Hepatocyte (in vitro differentiated cells): ENCODE results near the gene AP2A2. TPM values are rescaled to one million over a fixed set of nuclear protein-coding genes. Genes with fewer than 3 reads are reported as not detected.
"Not testable (repeated sequence)": the region's sequence is repeated elsewhere in the genome, so short reads cannot be mapped to it uniquely, and the experiment has no call there.

Experiments used
- DNase-seq: peaks from one replicate; pipeline ENCODE4 v3.0.0-alpha.2; 2016; ENCODE audit warnings: low spot score
- H2AFZ ChIP-seq: fragments of 200-600 bp; sonication (generic); 2 replicates; pipeline ENCODE4 v1.6.0; 2016; ENCODE audit warnings: antibody characterized with exemption, mild to moderate bottlenecking
- H3K27ac ChIP-seq: fragments of 200-600 bp; sonication (generic); 2 replicates; pipeline ENCODE4 v1.5.1; 2016; ENCODE audit warnings: mild to moderate bottlenecking
- H3K27me3 ChIP-seq: fragments of 200-600 bp; sonication (generic); 2 replicates; pipeline ENCODE4 v1.6.1; 2016
- H3K36me3 ChIP-seq: fragments of 200-600 bp; sonication (generic); replicated peaks from 2 replicates; pipeline ENCODE4 v1.5.1; 2016; ENCODE audit warnings: low read depth; ENCODE audit not compliant: insufficient read depth
- H3K4me1 ChIP-seq: fragments of 200-600 bp; sonication (generic); 2 replicates; pipeline ENCODE4 v1.5.1; 2016; ENCODE audit warnings: mild to moderate bottlenecking, moderate library complexity; ENCODE audit not compliant: insufficient read depth
- H3K4me2 ChIP-seq: fragments of 200-600 bp; sonication (generic); 2 replicates; pipeline ENCODE4 v1.6.0; 2016
- H3K4me3 ChIP-seq: fragments of 200-600 bp; sonication (generic); 2 replicates; pipeline ENCODE4 v1.5.1; 2016; ENCODE audit warnings: mild to moderate bottlenecking
- H3K79me2 ChIP-seq: fragments of 200-600 bp; sonication (generic); 2 replicates; pipeline ENCODE4 v1.6.0; 2017; ENCODE audit warnings: mild to moderate bottlenecking
- H3K9me2 ChIP-seq: fragments of 200-600 bp; sonication (generic); replicated peaks from 2 replicates; pipeline ENCODE4 v1.6.0; 2017; ENCODE audit warnings: mild to moderate bottlenecking; ENCODE audit not compliant: insufficient read depth
- H3K9me3 ChIP-seq: fragments of 200-600 bp; sonication (generic); 2 replicates; pipeline ENCODE4 v1.5.1; 2016; ENCODE audit warnings: low read depth, mild to moderate bottlenecking
- H4K20me1 ChIP-seq: fragments of 200-600 bp; sonication (generic); 2 replicates; pipeline ENCODE4 v1.6.0; 2016; ENCODE audit warnings: mild to moderate bottlenecking; ENCODE audit not compliant: insufficient read depth, poor library complexity, severe bottlenecking
- CTCF ChIP-seq: fragments of 200-600 bp; sonication (generic); IDR thresholded peaks from 2 replicates; pipeline ENCODE4 v1.5.1; 2016; ENCODE audit warnings: antibody characterized with exemption, mild to moderate bottlenecking; ENCODE audit not compliant: poor library complexity
- EZH2 ChIP-seq: fragments of 200-600 bp; sonication (generic); IDR thresholded peaks from 2 replicates; pipeline ENCODE4 v1.6.1; 2016; ENCODE audit warnings: antibody characterized with exemption, mild to moderate bottlenecking, borderline replicate concordance
- EZH2phosphoT487 ChIP-seq: fragments of 200-600 bp; sonication (generic); IDR thresholded peaks from one replicate; pipeline ENCODE4 v1.6.1; 2018; ENCODE audit warnings: antibody characterized with exemption, mild to moderate bottlenecking, low read depth, moderate library complexity; ENCODE audit not compliant: unreplicated experiment, severe bottlenecking
- WGBS: methylation state at CpG from one replicate; pipeline ENCODE4 v1.1.6; 2016; ENCODE audit warnings: low lambda C conversion rate; ENCODE audit errors: missing lambda C conversion rate; 5-methylcytosine and 5-hydroxymethylcytosine counted together
- polyA plus RNA-seq: library from polyadenylated mRNA; unstranded; fragments of >200 nt; fragmentation: Nextera tagmentation; extraction: Ambion mirVana; gene quantifications from 2 replicates; pipeline ENCODE4 v1.2.1, GENCODE V29; 2016
- total RNA-seq: library from RNA; depleted of rRNA; stranded (reverse); fragments of >200 nt; gene quantifications from 2 replicates; pipeline ENCODE4 v1.2.3, GENCODE V29; 2014

Gene AP2A2
- total and polyA plus RNA-seq, 2 experiments from 2014 or later, result 49.7 to 68.0 TPM

GRCh38 chr11:1014276-1014675 is 88.6 kb downstream of the AP2A2 start:
- Histone ChIP-seq H3K4me2 (no peak overlapping the region), H3K4me3 (no peak overlapping the region), H3K4me1 (no peaks in the 10 kb centered on the region), H3K36me3 (no peaks in the 10 kb centered on the region), H3K27ac (no peak overlapping the region), H3K79me2 (peaks cover 10% of the 10 kb centered on the region), H2AFZ (no peak overlapping the region), H3K9me3 (no peaks in the 10 kb centered on the region), H3K9me2 (no peaks in the 10 kb centered on the region), H4K20me1 (peaks cover 3% of the 10 kb centered on the region), H3K27me3 (no peaks in the 10 kb centered on the region)
- 91% methylated on average over 11 of the region's 14 CpGs for WGBS
- no peak for TF ChIP-seq EZH2phosphoT487
- no peak for TF ChIP-seq EZH2
- TF ChIP-seq CTCF, result no peak
- DNase-seq, result no peak

- TF ChIP-seq CTCF (no peak), EZH2phosphoT487 (no peak), EZH2 (no peak)
- H3K4me3 ChIP-seq, result no peak overlapping the region
- no peaks in the 10 kb centered on the region for H3K27me3 ChIP-seq
- H3K4me2 ChIP-seq, result no peak overlapping the region
- 98% methylated on average over 7 of the region's 7 CpGs for WGBS
- H3K9me3 ChIP-seq, result no peaks in the 10 kb centered on the region
- no peaks in the 10 kb centered on the region for H3K4me1 ChIP-seq
- no peaks in the 10 kb centered on the region for H3K9me2 ChIP-seq
- no peaks in the 10 kb centered on the region for H3K36me3 ChIP-seq
- H2AFZ ChIP-seq, result no peak overlapping the region
- H4K20me1 ChIP-seq, result peaks cover 3% of the 10 kb centered on the region
- DNase-seq, result no peak
- peaks cover 10% of the 10 kb centered on the region for H3K79me2 ChIP-seq
- no peak overlapping the region for H3K27ac ChIP-seq
Observed at GRCh38 chr11:1015064-1015463, 89.4 kb downstream of the AP2A2 start.

GRCh38 chr11:1015826-1016545 is 90.3 kb downstream of the AP2A2 start:
- H3K27ac ChIP-seq, result no peak overlapping the region
- H2AFZ ChIP-seq, result no peak overlapping the region
- no peak for DNase-seq
- no peaks in the 10 kb centered on the region for H3K9me3 ChIP-seq
- no peaks in the 10 kb centered on the region for H3K9me2 ChIP-seq
- WGBS, result 96% methylated on average over 20 of the region's 20 CpGs
- H3K36me3 ChIP-seq, result no peaks in the 10 kb centered on the region
- H3K27me3 ChIP-seq, result no peaks in the 10 kb centered on the region
- H3K79me2 ChIP-seq, result peaks cover 10% of the 10 kb centered on the region
- peaks cover 3% of the 10 kb centered on the region for H4K20me1 ChIP-seq
- H3K4me2 ChIP-seq, result no peak overlapping the region
- H3K4me1 ChIP-seq, result no peaks in the 10 kb centered on the region
- no peak overlapping the region for H3K4me3 ChIP-seq
- no peak for TF ChIP-seq EZH2
- TF ChIP-seq CTCF, result no peak
- no peak for TF ChIP-seq EZH2phosphoT487

GRCh38 chr11:1016610-1017126 is 91.0 kb downstream of the AP2A2 start:
- not testable (repeated sequence) for H3K36me3 ChIP-seq, H4K20me1 ChIP-seq, H2AFZ ChIP-seq, H3K4me3 ChIP-seq, H3K79me2 ChIP-seq, H3K9me2 ChIP-seq, H3K27me3 ChIP-seq, H3K4me2 ChIP-seq, DNase-seq, H3K4me1 ChIP-seq, H3K9me3 ChIP-seq, H3K27ac ChIP-seq
- 71% methylated on average over 7 of the region's 7 CpGs for WGBS
